LNCaP clone FGC (cell line): ENCODE results near the gene NSUN6.

ENCODE experiments used
- DNase-seq: peaks from one replicate; pipeline ENCODE4 v3.0.0-alpha.2; 2011; ENCODE audit warnings: low read depth
- H3K4me3 ChIP-seq: 2 replicates; pipeline ENCODE4 v1.5.1; 2011; ENCODE audit warnings: mild to moderate bottlenecking, low read depth, low read length, control low read depth
- CTCF ChIP-seq: IDR thresholded peaks from 2 replicates; pipeline ENCODE4 v1.5.1; 2012; ENCODE audit warnings: mild to moderate bottlenecking; ENCODE audit not compliant: control insufficient read depth, insufficient read depth; ENCODE audit errors: extremely low read depth

The NSUN6 gene

GRCh38 chr10:18557960-18558359 lies 93.4 kb downstream of the NSUN6 start:
- no peak for DNase-seq
- no peak overlapping the region for H3K4me3 ChIP-seq
- TF ChIP-seq CTCF: no peak

GRCh38 chr10:18556522-18557147 lies 94.8 kb downstream of the NSUN6 start:
- no peak for TF ChIP-seq CTCF
- DNase-seq: no peak
- H3K4me3 ChIP-seq: no peak overlapping the region

GRCh38 chr10:18554479-18554878 lies 96.9 kb downstream of the NSUN6 start:
- DNase-seq: no peak
- TF ChIP-seq CTCF: no peak
- no peak overlapping the region for H3K4me3 ChIP-seq

- no peak for TF ChIP-seq CTCF
- no peak for DNase-seq
- no peak overlapping the region for H3K4me3 ChIP-seq
These were observed 99.9 kb downstream of the NSUN6 start for GRCh38 chr10:18551473-18551872.

- no peak overlapping the region for H3K4me3 ChIP-seq
- no peak for TF ChIP-seq CTCF
- DNase-seq: no peak
These were observed 102.3 kb downstream of the NSUN6 start for GRCh38 chr10:18549105-18549504.

GRCh38 chr10:18545621-18546305 lies 105.6 kb downstream of the NSUN6 start:
- H3K4me3 ChIP-seq: no peak overlapping the region
- TF ChIP-seq CTCF: no peak
- no peak for DNase-seq

- DNase-seq: peak; percentile 26
- TF ChIP-seq CTCF: no peak
- H3K4me3 ChIP-seq: no peak overlapping the region
These were observed 108.6 kb downstream of the NSUN6 start for GRCh38 chr10:18542832-18543231.
